Ishikawa (cell line): ENCODE measurements around the gene EVI5.

Experiments
- CEBPB ChIP-seq: IDR thresholded peaks from 2 replicates; pipeline ENCODE4 v1.6.1; 2012
- EGR1 ChIP-seq: IDR thresholded peaks from 2 replicates; pipeline ENCODE4 v1.6.1; 2012
- EP300 ChIP-seq: IDR thresholded peaks from 2 replicates; pipeline ENCODE4 v1.6.1; 2012; ENCODE audit warnings: borderline replicate concordance
- FOXM1 ChIP-seq: IDR thresholded peaks from 2 replicates; pipeline ENCODE4 v1.6.1; 2012; ENCODE audit warnings: low read depth, borderline replicate concordance
- NFIC ChIP-seq: IDR thresholded peaks from 2 replicates; pipeline ENCODE4 v1.6.1; 2012
- RAD21 ChIP-seq: IDR thresholded peaks from 2 replicates; pipeline ENCODE4 v1.6.1; 2012; ENCODE audit warnings: low read depth
- TAF1 ChIP-seq: IDR thresholded peaks from 2 replicates; pipeline ENCODE4 v1.6.1; 2012; ENCODE audit warnings: low read depth, mild to moderate bottlenecking
- TCF12 ChIP-seq: IDR thresholded peaks from 2 replicates; pipeline ENCODE4 v1.6.1; 2012; ENCODE audit warnings: low read depth
- USF1 ChIP-seq: IDR thresholded peaks from 2 replicates; pipeline ENCODE4 v1.6.1; 2012
- YY1 ChIP-seq: IDR thresholded peaks from 2 replicates; pipeline ENCODE4 v1.6.1; 2012; ENCODE audit warnings: low read depth
- ZBTB7A ChIP-seq: IDR thresholded peaks from 2 replicates; pipeline ENCODE4 v1.6.1; 2012; ENCODE audit warnings: low read depth
- TF ChIP-seq, protein P1 (sequence below): IDR thresholded peaks from 2 replicates; pipeline ENCODE4 v1.6.1; 2012; ENCODE audit warnings: low read depth, mild to moderate bottlenecking
- TF ChIP-seq, protein P2 (sequence below): IDR thresholded peaks from 2 replicates; pipeline ENCODE4 v1.6.1; 2012

DNA sequence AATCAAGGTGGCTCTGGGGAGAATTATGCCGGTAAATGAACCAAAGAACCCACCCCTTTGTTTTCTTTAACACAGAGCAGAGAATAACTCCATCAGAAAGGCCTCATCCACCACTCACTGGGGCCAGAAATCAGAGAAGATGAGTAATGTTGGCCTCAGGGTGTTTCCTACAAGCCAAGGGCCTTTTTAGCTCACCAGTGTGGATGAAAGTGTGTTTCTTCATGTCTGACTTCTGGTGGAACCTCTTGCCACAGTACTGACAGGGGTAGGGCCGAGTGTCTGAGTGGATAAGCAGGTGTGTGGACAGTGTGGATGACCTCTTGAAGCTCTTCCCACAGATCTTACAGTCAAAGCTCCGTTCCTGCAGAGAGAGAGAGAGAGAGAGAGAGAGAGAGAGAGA lies 306.5 kb downstream of the EVI5 start:
- no peak for TF ChIP-seq TAF1
- TF ChIP-seq TCF12 = no peak
- no peak for TF ChIP-seq RAD21
- TF ChIP-seq, protein P1, sequence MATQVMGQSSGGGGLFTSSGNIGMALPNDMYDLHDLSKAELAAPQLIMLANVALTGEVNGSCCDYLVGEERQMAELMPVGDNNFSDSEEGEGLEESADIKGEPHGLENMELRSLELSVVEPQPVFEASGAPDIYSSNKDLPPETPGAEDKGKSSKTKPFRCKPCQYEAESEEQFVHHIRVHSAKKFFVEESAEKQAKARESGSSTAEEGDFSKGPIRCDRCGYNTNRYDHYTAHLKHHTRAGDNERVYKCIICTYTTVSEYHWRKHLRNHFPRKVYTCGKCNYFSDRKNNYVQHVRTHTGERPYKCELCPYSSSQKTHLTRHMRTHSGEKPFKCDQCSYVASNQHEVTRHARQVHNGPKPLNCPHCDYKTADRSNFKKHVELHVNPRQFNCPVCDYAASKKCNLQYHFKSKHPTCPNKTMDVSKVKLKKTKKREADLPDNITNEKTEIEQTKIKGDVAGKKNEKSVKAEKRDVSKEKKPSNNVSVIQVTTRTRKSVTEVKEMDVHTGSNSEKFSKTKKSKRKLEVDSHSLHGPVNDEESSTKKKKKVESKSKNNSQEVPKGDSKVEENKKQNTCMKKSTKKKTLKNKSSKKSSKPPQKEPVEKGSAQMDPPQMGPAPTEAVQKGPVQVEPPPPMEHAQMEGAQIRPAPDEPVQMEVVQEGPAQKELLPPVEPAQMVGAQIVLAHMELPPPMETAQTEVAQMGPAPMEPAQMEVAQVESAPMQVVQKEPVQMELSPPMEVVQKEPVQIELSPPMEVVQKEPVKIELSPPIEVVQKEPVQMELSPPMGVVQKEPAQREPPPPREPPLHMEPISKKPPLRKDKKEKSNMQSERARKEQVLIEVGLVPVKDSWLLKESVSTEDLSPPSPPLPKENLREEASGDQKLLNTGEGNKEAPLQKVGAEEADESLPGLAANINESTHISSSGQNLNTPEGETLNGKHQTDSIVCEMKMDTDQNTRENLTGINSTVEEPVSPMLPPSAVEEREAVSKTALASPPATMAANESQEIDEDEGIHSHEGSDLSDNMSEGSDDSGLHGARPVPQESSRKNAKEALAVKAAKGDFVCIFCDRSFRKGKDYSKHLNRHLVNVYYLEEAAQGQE = no peak
- TF ChIP-seq EP300 = no peak
- TF ChIP-seq CEBPB = no peak
- no peak for TF ChIP-seq EGR1
- no peak for TF ChIP-seq NFIC
- TF ChIP-seq FOXM1 = no peak
- TF ChIP-seq, protein P2, sequence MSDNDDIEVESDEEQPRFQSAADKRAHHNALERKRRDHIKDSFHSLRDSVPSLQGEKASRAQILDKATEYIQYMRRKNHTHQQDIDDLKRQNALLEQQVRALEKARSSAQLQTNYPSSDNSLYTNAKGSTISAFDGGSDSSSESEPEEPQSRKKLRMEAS = no peak
- TF ChIP-seq USF1 = no peak
- no peak for TF ChIP-seq YY1
- TF ChIP-seq ZBTB7A = no peak
